Measurements from ENCODE around the gene CTXN2. TPM values are rescaled to one million over a fixed set of nuclear protein-coding genes. Genes with fewer than 3 reads are reported as not detected.

The CTXN2 gene
- total and polyA plus RNA-seq, 2 experiments from 2014 or later, result 0.10 TPM; not detected in 1

GRCh38 chr15:48145923-48146322 lies 45.5 kb upstream of the CTXN2 start:
- H3K9me2 ChIP-seq (ENCODE audit: insufficient read depth), result no peaks in the 10 kb centered on the region
- H3K27ac Mint-ChIP-seq, result no peak overlapping the region

GRCh38 chr15:48147358-48147757 lies 44.1 kb upstream of the CTXN2 start:
- H3K27me3 Mint-ChIP-seq (ENCODE audit: insufficient read depth, low read depth, poor library complexity), result no peaks in the 10 kb centered on the region
- H3K4me1 Mint-ChIP-seq, result peaks cover 22% of the 10 kb centered on the region
- H4K20me1 ChIP-seq (replicated peaks; ENCODE audit: insufficient read depth), result no peaks in the 10 kb centered on the region
- no peaks in the 10 kb centered on the region for H3K27me3 ChIP-seq (ENCODE audit: insufficient read depth)
- H3K4me3 ChIP-seq, result no peak overlapping the region
- ATAC-seq, result no peak
- no peak overlapping the region for H3K4me3 Mint-ChIP-seq
- DNase-seq (ENCODE audit: low spot score), result no peak
- H3K9me3 Mint-ChIP-seq, result no peaks in the 10 kb centered on the region
- peaks cover 16% of the 10 kb centered on the region for H3K4me1 ChIP-seq (ENCODE audit: insufficient read depth)
- no peak overlapping the region for H3K4me2 ChIP-seq
- H3K27ac Mint-ChIP-seq, result peak overlapping the region; percentile 25; the same call in 1 of the 2 replicates
- no peak overlapping the region for H3K27ac ChIP-seq (ENCODE audit: low read depth)
- H3K79me2 ChIP-seq (replicated peaks; ENCODE audit: insufficient read depth), result no peaks in the 10 kb centered on the region
- peaks cover 32% of the 10 kb centered on the region for H3K36me3 Mint-ChIP-seq (ENCODE audit: low read depth)
- peaks cover 4% of the 10 kb centered on the region; the same call in 1 of the 2 replicates for H3K36me3 ChIP-seq (ENCODE audit: insufficient read depth)
- H2AFZ ChIP-seq, result no peak overlapping the region
- no peaks in the 10 kb centered on the region for H3F3A ChIP-seq (replicated peaks; ENCODE audit: low read depth)
- no peaks in the 10 kb centered on the region for H3K9me2 ChIP-seq (ENCODE audit: insufficient read depth)
- TF ChIP-seq POLR2AphosphoS5 (IDR thresholded peaks at IDR 0.05; ENCODE audit: low read depth) (no peak), CTCF (conservative IDR thresholded peaks at IDR 0.05; ENCODE audit: low read depth in 2 of 2) (no peak), EZH2phosphoT487 (IDR thresholded peaks at IDR 0.05; ENCODE audit: unreplicated experiment) (no peak), JUNB (IDR thresholded peaks at IDR 0.05; ENCODE audit: unreplicated experiment) (no peak), CREB1 (CRISPR knock-in tag; IDR thresholded peaks at IDR 0.05; ENCODE audit: low read depth) (no peak), ETS1 (IDR thresholded peaks at IDR 0.05) (no peak), EZH2 (IDR thresholded peaks at IDR 0.05; ENCODE audit: low read depth, unreplicated experiment) (no peak)

More at GRCh38 chr15:48145923-48146322, 45.5 kb upstream of the CTXN2 start:
- ATAC-seq (no peak), DNase-seq (ENCODE audit: low spot score) (no peak)
- Histone ChIP-seq H3K4me1 (ENCODE audit: insufficient read depth) (peaks cover 14% of the 10 kb centered on the region), H3K79me2 (replicated peaks; ENCODE audit: insufficient read depth) (no peaks in the 10 kb centered on the region), H3K36me3 (ENCODE audit: insufficient read depth) (peaks cover 9% of the 10 kb centered on the region; the same call in 1 of the 2 replicates), H2AFZ (no peak overlapping the region), H4K20me1 (replicated peaks; ENCODE audit: insufficient read depth) (no peaks in the 10 kb centered on the region), H3K4me3 (no peak overlapping the region), H3K27me3 (ENCODE audit: insufficient read depth) (no peaks in the 10 kb centered on the region), H3K4me2 (no peak overlapping the region), H3K27ac (ENCODE audit: low read depth) (no peak overlapping the region), H3F3A (replicated peaks; ENCODE audit: low read depth) (no peaks in the 10 kb centered on the region)
- Mint-ChIP-seq H3K9me3 (no peaks in the 10 kb centered on the region), H3K27me3 (ENCODE audit: insufficient read depth, low read depth, poor library complexity) (no peaks in the 10 kb centered on the region), H3K4me1 (peaks cover 13% of the 10 kb centered on the region), H3K4me3 (no peak overlapping the region), H3K36me3 (ENCODE audit: low read depth) (peaks cover 27% of the 10 kb centered on the region; the same call in 2 of the 3 replicates)
- TF ChIP-seq ETS1 (IDR thresholded peaks at IDR 0.05) (no peak), NANOG (IDR thresholded peaks at IDR 0.05; ENCODE audit: borderline replicate concordance) (no peak), EZH2 (IDR thresholded peaks at IDR 0.05; ENCODE audit: low read depth, unreplicated experiment) (no peak), ZNF114 (CRISPR knock-in tag; IDR thresholded peaks at IDR 0.05) (no peak), REST (IDR thresholded peaks at IDR 0.05; ENCODE audit: unreplicated experiment) (no peak), ZNF331 (CRISPR knock-in tag; IDR thresholded peaks at IDR 0.05; ENCODE audit: low read depth) (no peak), JUNB (IDR thresholded peaks at IDR 0.05; ENCODE audit: unreplicated experiment) (no peak), POLR2AphosphoS5 (IDR thresholded peaks at IDR 0.05; ENCODE audit: low read depth) (no peak)

All from GM23338 (cell line).